ENCODE measurements around the gene ZNF771.
"Not testable (repeated sequence)": the region's sequence is repeated elsewhere in the genome, so short reads cannot be mapped to it uniquely, and the experiment has no call there.

The ZNF771 gene

DNA sequence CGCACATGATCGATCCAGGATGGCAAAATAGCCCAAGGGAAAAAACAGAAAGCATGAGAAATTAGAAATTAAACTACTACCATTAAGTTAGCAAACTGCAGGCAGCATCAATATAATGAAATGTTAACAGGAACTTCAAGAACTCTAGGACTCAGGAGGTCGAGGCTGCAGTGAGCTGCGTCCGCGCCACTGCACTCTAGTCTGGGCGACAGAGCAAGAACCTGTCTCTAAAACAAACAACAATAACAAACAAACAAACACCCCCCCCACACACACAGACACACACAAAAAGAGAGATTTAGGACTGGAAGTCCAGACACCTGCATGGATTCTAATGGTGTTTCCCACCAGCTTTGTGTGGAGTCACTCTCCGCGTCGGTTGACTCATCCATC is 38.8 kb downstream of the ZNF771 start:
- DNase-seq (ENCODE audit: extremely low read depth, low read depth): no peak
- H3K4me3 ChIP-seq (replicated peaks; ENCODE audit: low read depth, low read length): peak overlapping the region; percentile 85
- TF ChIP-seq, protein P1, sequence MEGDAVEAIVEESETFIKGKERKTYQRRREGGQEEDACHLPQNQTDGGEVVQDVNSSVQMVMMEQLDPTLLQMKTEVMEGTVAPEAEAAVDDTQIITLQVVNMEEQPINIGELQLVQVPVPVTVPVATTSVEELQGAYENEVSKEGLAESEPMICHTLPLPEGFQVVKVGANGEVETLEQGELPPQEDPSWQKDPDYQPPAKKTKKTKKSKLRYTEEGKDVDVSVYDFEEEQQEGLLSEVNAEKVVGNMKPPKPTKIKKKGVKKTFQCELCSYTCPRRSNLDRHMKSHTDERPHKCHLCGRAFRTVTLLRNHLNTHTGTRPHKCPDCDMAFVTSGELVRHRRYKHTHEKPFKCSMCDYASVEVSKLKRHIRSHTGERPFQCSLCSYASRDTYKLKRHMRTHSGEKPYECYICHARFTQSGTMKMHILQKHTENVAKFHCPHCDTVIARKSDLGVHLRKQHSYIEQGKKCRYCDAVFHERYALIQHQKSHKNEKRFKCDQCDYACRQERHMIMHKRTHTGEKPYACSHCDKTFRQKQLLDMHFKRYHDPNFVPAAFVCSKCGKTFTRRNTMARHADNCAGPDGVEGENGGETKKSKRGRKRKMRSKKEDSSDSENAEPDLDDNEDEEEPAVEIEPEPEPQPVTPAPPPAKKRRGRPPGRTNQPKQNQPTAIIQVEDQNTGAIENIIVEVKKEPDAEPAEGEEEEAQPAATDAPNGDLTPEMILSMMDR (IDR thresholded peaks at IDR 0.05; ENCODE audit: low read depth, low read length, missing control alignments): no peak

DNA sequence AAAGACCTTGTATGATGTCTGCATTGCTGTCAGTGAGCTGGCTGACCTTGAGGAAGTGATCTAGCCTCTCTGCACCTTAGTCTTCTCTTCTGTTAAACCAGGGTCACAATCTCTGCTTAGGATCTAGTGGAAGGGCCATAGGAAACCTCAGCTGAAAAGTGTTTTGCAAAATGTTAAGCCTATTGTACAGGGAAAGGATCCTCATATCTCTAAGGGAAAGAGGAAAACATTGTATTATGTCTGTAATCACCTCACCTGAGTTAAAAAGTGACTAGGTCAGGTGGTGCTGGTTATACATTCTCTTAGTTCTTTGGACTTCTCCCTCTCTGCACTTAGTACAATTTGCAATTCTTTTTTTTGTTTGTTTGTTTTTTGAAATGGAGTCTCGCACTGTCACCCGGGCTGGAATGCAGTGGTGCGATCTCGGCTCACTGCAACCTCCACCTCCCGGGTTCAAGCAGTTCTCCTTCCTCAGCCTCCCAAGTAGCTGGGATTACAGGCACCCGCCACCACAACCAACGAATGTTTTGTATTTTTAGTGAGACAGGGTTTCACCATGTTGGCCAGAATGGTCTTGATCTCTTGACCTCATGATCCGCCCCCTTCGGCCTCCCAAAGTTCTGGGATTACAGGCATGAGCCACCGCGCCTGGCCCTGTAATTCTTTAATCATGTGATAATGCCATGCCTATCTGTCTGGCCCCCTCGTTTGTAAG is 40.3 kb downstream of the ZNF771 start:
- TF ChIP-seq, protein P1 (IDR thresholded peaks at IDR 0.05; ENCODE audit: low read depth, low read length, missing control alignments): no peak
- H3K4me3 ChIP-seq (replicated peaks; ENCODE audit: low read depth, low read length): no peak overlapping the region
- DNase-seq (ENCODE audit: extremely low read depth, low read depth): no peak

DNA sequence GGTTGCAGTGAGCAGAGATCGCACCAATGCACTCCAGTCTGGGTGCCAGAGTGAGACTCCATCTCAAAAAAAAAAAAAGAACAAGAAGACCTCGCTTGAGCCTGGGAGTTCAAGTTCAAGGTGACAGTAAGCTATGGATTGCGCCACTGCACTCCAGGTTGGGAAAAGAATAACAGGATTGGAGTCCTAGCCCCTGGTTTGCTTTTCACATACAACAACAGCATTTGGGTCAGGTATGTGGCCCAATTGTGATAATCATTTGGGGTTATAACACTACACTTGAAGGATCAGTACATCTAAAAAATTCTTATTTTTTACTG is 41.7 kb downstream of the ZNF771 start:
- TF ChIP-seq, protein P1 (IDR thresholded peaks at IDR 0.05; ENCODE audit: low read depth, low read length, missing control alignments): no peak
- no peak for DNase-seq (ENCODE audit: extremely low read depth, low read depth)
- H3K4me3 ChIP-seq (replicated peaks; ENCODE audit: low read depth, low read length): no peak overlapping the region

DNA sequence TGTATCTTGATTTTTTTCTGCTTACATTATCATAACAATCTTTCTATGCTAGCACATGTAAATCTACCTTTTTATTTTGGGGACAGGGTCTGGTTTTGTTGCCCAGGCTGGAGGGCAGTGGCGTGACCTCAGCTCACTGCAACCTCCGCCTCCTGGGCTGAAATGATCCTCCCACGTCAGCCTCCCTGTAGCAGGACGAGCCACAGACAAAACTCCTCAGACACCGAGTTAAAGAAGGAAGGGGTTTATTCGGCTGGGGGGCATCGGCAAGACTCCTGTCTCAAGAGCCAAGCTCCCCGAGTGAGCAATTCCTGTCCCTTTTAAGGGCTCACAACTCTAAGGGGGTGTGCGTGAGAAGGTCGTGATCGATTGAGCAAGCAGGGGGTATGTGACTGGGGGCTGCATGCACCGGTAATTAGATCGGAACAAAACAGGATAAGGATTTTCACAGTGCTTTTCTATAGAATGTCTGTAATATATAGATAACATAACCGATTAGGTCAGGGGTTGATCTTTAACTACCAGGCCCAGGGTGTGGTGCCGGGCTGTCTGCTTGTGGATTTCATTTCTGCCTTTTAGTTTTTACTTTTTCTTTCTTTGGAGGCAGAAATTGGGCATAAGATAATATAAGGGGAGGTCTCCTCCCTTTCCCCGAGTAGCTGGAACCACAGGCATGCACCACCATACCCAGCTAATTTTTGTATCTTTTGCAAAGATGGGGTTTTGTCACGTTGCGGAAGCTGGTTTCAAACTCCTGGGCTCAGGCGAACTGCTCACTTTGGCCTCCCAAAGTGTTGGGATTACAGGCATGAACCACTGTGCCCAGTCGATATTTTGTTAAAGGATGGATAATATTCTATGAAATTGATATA is 45.5 kb downstream of the ZNF771 start:
- not testable (repeated sequence) for H3K4me3 ChIP-seq (replicated peaks; ENCODE audit: low read depth, low read length)

DNA sequence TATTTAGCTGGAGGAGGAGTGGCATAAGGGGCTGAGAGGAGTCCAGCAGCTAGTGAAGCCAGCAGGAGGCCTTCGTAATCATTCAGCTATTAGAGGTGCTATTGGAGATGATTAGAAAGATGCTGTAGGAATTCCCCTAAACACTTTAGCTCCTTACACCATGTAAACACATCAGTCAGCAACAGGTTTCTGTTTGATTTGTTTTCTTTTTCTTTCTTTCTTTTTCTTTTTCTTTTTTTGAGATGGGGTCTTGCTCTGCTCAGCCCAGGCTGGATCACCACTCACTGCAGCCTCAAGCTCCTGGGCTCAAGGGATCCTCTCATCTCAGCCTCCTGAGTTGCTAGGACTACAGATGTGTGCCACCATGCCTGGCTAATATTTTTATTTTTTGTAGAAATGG is 48.9 kb downstream of the ZNF771 start:
- TF ChIP-seq, protein P1 (IDR thresholded peaks at IDR 0.05; ENCODE audit: low read depth, low read length, missing control alignments): no peak
- H3K4me3 ChIP-seq (replicated peaks; ENCODE audit: low read depth, low read length): no peak overlapping the region

More for the DNA sequence above, 45.5 kb downstream of the ZNF771 start:
- DNase-seq (ENCODE audit: extremely low read depth, low read depth): not testable (repeated sequence)

DNA sequence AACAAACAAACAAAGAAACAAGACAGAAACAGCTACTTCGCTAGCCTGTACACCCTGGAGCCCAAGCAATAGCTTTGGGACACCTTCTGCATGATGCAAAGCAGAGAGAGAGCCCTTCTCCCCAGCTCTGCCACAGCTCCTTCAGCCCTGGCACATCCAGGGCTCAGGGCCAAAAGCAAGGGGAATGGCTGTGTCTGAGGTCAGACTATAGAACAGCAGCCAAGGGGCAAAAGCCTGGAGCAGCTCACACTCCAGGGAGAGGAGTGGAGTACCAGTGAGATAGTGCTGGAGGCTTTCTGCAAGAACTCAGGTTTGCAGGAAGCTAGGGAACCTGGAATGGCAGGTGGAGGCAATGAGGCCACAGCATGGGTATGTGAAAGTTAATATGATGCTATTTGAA is 49.9 kb downstream of the ZNF771 start:
- TF ChIP-seq, protein P1 (IDR thresholded peaks at IDR 0.05; ENCODE audit: low read depth, low read length, missing control alignments): no peak
- no peak for DNase-seq (ENCODE audit: extremely low read depth, low read depth)
- no peak overlapping the region for H3K4me3 ChIP-seq (replicated peaks; ENCODE audit: low read depth, low read length)

More for the DNA sequence above, 48.9 kb downstream of the ZNF771 start:
- no peak for DNase-seq (ENCODE audit: extremely low read depth, low read depth)

DNA sequence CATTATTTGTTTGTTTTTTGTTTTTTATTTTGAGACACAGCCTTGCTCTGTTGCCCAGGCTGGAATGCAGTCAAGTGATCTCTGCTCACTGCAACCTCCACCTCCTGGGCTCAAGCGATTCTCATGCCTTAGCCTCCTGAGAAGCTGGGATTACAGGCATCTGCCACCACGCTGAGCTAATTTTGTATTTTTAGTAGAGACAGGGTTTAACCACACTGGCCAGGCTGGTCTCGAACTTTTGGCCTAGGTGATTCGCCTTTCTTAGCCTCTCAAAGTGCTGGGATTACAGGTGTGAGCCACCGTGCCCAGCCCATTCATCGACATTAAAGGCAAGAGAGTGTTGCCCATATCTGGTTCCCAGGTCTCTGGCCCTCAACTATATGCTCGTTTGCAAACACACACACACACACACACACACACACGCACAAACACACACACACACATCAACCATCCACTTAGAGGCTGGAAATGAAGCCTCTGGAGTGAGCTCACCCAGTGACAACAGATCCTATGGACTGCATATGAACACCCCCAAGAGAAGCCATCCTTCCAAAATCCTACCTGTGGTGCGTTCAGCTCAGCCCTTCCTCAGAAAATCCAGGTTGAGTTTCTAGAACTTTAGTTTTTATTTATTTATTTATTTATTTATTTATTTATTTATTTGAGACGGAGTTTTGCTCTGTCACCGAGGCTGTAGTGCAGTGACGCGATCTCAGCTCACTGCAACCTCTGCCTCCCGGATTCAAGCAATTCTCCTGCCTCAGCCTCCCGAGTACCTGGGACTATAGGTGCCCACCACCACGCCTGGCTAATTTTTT is 50.5 kb downstream of the ZNF771 start:
- TF ChIP-seq, protein P1 (IDR thresholded peaks at IDR 0.05; ENCODE audit: low read depth, low read length, missing control alignments): no peak
- DNase-seq (ENCODE audit: extremely low read depth, low read depth): no peak
- no peak overlapping the region for H3K4me3 ChIP-seq (replicated peaks; ENCODE audit: low read depth, low read length)

Data from HFF-Myc (cell line).